Left colon (tissue), 2 donors: Measurements from ENCODE around the gene DCAF5. TPM values are rescaled to one million over a fixed set of nuclear protein-coding genes. Genes with fewer than 3 reads are reported as not detected.
"Not testable (repeated sequence)": the region's sequence is repeated elsewhere in the genome, so short reads cannot be mapped to it uniquely, and the experiment has no call there.

ENCODE experiments used
- ATAC-seq: fragments of 200-7000 bp; cut with Tn5 transposase; one replicate; pipeline ENCODE4 v1.9.1; 2020; ENCODE audit warnings: mild to moderate bottlenecking, moderate library complexity
- DNase-seq, 2 donors: peaks; one replicate each; pipeline ENCODE4 v3.0.0-alpha.2; 2020
- intact Hi-C, 2 donors: fragments of 100-400 bp; cut with DNase I in 1 of 2; cut with micrococcal nuclease in 1 of 2; formaldehyde crosslinking; loops; one replicate each; pipeline versions ENCODE4 v1.11.2 to v1.14.0; 2022; cut with DNase I, micrococcal nuclease
- total RNA-seq, 2 donors: library from RNA; stranded (reverse); fragmentation: NEBNext Ultra II Directional; extraction: Animal tissue kit (Norgen Biotek cat#: 25700); gene quantifications; one replicate each; pipeline ENCODE4 v1.2.1, GENCODE V29; 2021
- donor health status: DM: no; HTN: no; CAD: no.
- donor health status: DM: yes; HTN: yes; CAD: no.

Gene DCAF5
- total RNA-seq, 2 donors from 2014 or later, result 38.6 to 42.3 TPM

GRCh38 chr14:69037790-69038454, 115.0 kb downstream of the DCAF5 start:
- ATAC-seq, result no peak
- DNase-seq, result no peak
- intact Hi-C loops, result no loop called here

GRCh38 chr14:69036757-69037506, 116.0 kb downstream of the DCAF5 start:
- intact Hi-C loops, result no loop called here
- DNase-seq (no peak), ATAC-seq (no peak)

- ATAC-seq (no peak), DNase-seq (no peak)
- intact Hi-C loops, result no loop called here
These were observed 118.2 kb downstream of the DCAF5 start for GRCh38 chr14:69034612-69035262.

GRCh38 chr14:69027242-69027913, 125.5 kb downstream of the DCAF5 start:
- ATAC-seq, result no peak
- intact Hi-C loops, result no loop called here
- no peak for DNase-seq

- DNase-seq (no peak), ATAC-seq (no peak)
- intact Hi-C loops, result no loop called here
These were observed 129.9 kb downstream of the DCAF5 start for GRCh38 chr14:69023035-69023434.

GRCh38 chr14:69022093-69022492, 130.8 kb downstream of the DCAF5 start:
- intact Hi-C loops, DNase-seq, ATAC-seq: not testable (repeated sequence)

- ATAC-seq, result no peak
- intact Hi-C loops, result no loop called here
- no peak for DNase-seq
These were observed 135.2 kb downstream of the DCAF5 start for GRCh38 chr14:69017706-69018105.

GRCh38 chr14:69014829-69015259, 138.1 kb downstream of the DCAF5 start:
- ATAC-seq (no peak), DNase-seq (no peak)
- intact Hi-C loops, result no loop called here

GRCh38 chr14:69013943-69014782, 138.8 kb downstream of the DCAF5 start:
- ATAC-seq, result peak; percentile 96
- DNase-seq, result peak; percentile 94 to 95
- intact Hi-C loops, result no loop called here

- no peak for DNase-seq
- intact Hi-C loops, result no loop called here
- no peak for ATAC-seq
These were observed 140.5 kb downstream of the DCAF5 start for GRCh38 chr14:69012256-69012953.

- ATAC-seq (peak; percentile 39), DNase-seq (peak; percentile 32 to 36)
- intact Hi-C loops, result no loop called here
These were observed 142.3 kb downstream of the DCAF5 start for GRCh38 chr14:69010648-69011047.

- ATAC-seq, result no peak
- intact Hi-C loops, result no loop called here
- no peak for DNase-seq
These were observed 144.5 kb downstream of the DCAF5 start for GRCh38 chr14:69008421-69008884.

- DNase-seq (no peak), ATAC-seq (no peak)
- intact Hi-C loops, result no loop called here
These were observed 146.6 kb downstream of the DCAF5 start for GRCh38 chr14:69006346-69006745.

GRCh38 chr14:69005432-69006148, 147.3 kb downstream of the DCAF5 start:
- DNase-seq (peak; percentile 21 to 56), ATAC-seq (peak; percentile 48)
- intact Hi-C loops, result no loop called here

GRCh38 chr14:69004731-69005431, 148.0 kb downstream of the DCAF5 start:
- ATAC-seq (no peak), DNase-seq (no peak)
- intact Hi-C loops, result no loop called here

- intact Hi-C loops, result no loop called here
- DNase-seq, result no peak
These were observed 149.3 kb downstream of the DCAF5 start for GRCh38 chr14:69003626-69004025.

GRCh38 chr14:69002069-69002468, 150.8 kb downstream of the DCAF5 start:
- intact Hi-C loops, result no loop called here
- ATAC-seq (peak; percentile 95), DNase-seq (peak; percentile 26 to 32)

More at GRCh38 chr14:69003626-69004025, 149.3 kb downstream of the DCAF5 start:
- ATAC-seq, result no peak
